HepG2 (cell line): ENCODE data around the gene CGREF1. TPM values are rescaled to one million over a fixed set of nuclear protein-coding genes. Genes with fewer than 3 reads are reported as not detected.
A peak's percentile ranks its signal among the peaks of the same experiment; 100 is the strongest.

Source experiments
- CERS6 ChIP-seq: sonication (generic); formaldehyde crosslinking; IDR thresholded peaks from 2 replicates; pipeline ENCODE4 v1.5.0; 2020; ENCODE audit warnings: missing genetic modification reagents
- ESRRA ChIP-seq: sonication (generic); formaldehyde crosslinking; IDR thresholded peaks from 2 replicates; pipeline ENCODE4 v1.5.1; 2020; ENCODE audit warnings: mild to moderate bottlenecking, low read depth, missing genetic modification reagents
- KLF9 ChIP-seq: IDR thresholded peaks from 2 replicates; pipeline ENCODE4 v1.6.1; 2016; ENCODE audit warnings: low read depth
- NFIB ChIP-seq: sonication (generic); formaldehyde crosslinking; IDR thresholded peaks from 2 replicates; pipeline ENCODE4 v1.9.0; 2021; ENCODE audit warnings: missing genetic modification reagents, mild to moderate bottlenecking, borderline replicate concordance
- POGZ ChIP-seq: sonication (generic); formaldehyde crosslinking; IDR thresholded peaks from 2 replicates; pipeline ENCODE4 v1.4.0; 2020; ENCODE audit warnings: mild to moderate bottlenecking, missing genetic modification reagents
- RCOR2 ChIP-seq: IDR thresholded peaks from 2 replicates; pipeline ENCODE4 v1.6.1; 2016; ENCODE audit warnings: missing biosample characterization, missing genetic modification reagents
- RELA ChIP-seq: sonication (generic); formaldehyde crosslinking; IDR thresholded peaks from 2 replicates; pipeline ENCODE4 v1.4.0; 2020; ENCODE audit warnings: missing genetic modification reagents
- SYNCRIP ChIP-seq: fragments of 200-400 bp; formaldehyde crosslinking; IDR thresholded peaks from 2 replicates; pipeline ENCODE4 v1.6.1; 2018; ENCODE audit warnings: mild to moderate bottlenecking, low read depth, low read length; ENCODE audit not compliant: insufficient read depth
- TBP ChIP-seq: sonication (generic); formaldehyde crosslinking; IDR thresholded peaks from 2 replicates; pipeline ENCODE4 v1.5.0; 2020; ENCODE audit warnings: missing genetic modification reagents
- TSC22D2 ChIP-seq: sonication (generic); formaldehyde crosslinking; IDR thresholded peaks from 2 replicates; pipeline ENCODE4 v1.5.1; 2020; ENCODE audit warnings: missing genetic modification reagents, mild to moderate bottlenecking, borderline replicate concordance
- ZC3H4 ChIP-seq: sonication (generic); formaldehyde crosslinking; IDR thresholded peaks from 2 replicates; pipeline ENCODE4 v1.4.0; 2020; ENCODE audit warnings: missing genetic modification reagents, borderline replicate concordance
- ZNF33B ChIP-seq: sonication (generic); formaldehyde crosslinking; IDR thresholded peaks from 2 replicates; pipeline ENCODE4 v1.5.1; 2020; ENCODE audit warnings: mild to moderate bottlenecking, missing genetic modification reagents
- ZNF546 ChIP-seq: sonication (generic); formaldehyde crosslinking; conservative IDR thresholded peaks from 2 replicates; pipeline ENCODE4 v1.8.1; 2023; ENCODE audit warnings: mild to moderate bottlenecking, missing genetic modification reagents
- ZNF749 ChIP-seq: sonication (generic); formaldehyde crosslinking; IDR thresholded peaks from 2 replicates; pipeline ENCODE4 v1.8.0; 2022; ENCODE audit warnings: mild to moderate bottlenecking, missing genetic modification reagents, moderate library complexity, borderline replicate concordance
- ZNF761 ChIP-seq: sonication (generic); formaldehyde crosslinking; conservative IDR thresholded peaks from 2 replicates; pipeline ENCODE4 v1.4.0; 2020; ENCODE audit warnings: mild to moderate bottlenecking, missing genetic modification reagents
- polyA plus RNA-seq, 8 experiments: library from polyadenylated mRNA; depleted of rRNA in 3 of 8; stranded (reverse) in 7 of 8; unstranded in 1 of 8; fragments of >200 nt; fragmentation: Illumina TruSeq in 4 of 8; extraction: Trizol in 4 of 8; gene quantifications; 2 replicates each; pipeline versions ENCODE4 v1.2.1 to v1.2.3, GENCODE V29; 2011 to 2016; ENCODE audit warnings: low read depth in 4 of 8, missing spikeins in 1 of 8, mixed read lengths in 1 of 8; ENCODE audit not compliant: insufficient read depth in 1 of 8
- total RNA-seq, 5 experiments: library from RNA; depleted of rRNA; stranded (reverse); fragments of >200 nt; fragmentation: Illumina TruSeq; extraction: Trizol; gene quantifications; 2 replicates each; pipeline ENCODE4 v1.2.3, GENCODE V29; 2016; ENCODE audit warnings: low read depth in 1 of 5
- TF ChIP-seq, protein P1 (sequence below): IDR thresholded peaks from 2 replicates; pipeline ENCODE4 v1.6.1; 2016
- TF ChIP-seq, protein P2 (sequence below): sonication (generic); formaldehyde crosslinking; IDR thresholded peaks from 2 replicates; pipeline ENCODE4 v1.8.0; 2022; ENCODE audit warnings: mild to moderate bottlenecking, missing genetic modification reagents, borderline replicate concordance
- TF ChIP-seq, protein P3 (sequence below): sonication (generic); formaldehyde crosslinking; conservative IDR thresholded peaks from 2 replicates; pipeline ENCODE4 v1.4.0; 2020; ENCODE audit warnings: mild to moderate bottlenecking, missing genetic modification reagents, moderate library complexity
- TF ChIP-seq, protein P4 (sequence below): sonication (generic); formaldehyde crosslinking; IDR thresholded peaks from 2 replicates; pipeline ENCODE4 v1.5.0; 2020; ENCODE audit warnings: missing genetic modification reagents, mild to moderate bottlenecking, borderline replicate concordance

CGREF1 gene
- total and polyA plus RNA-seq, 2 of the 13 experiments (the other 11 are each of a cell fraction or from before 2014, with no cell fraction given) = 13.9 to 23.4 TPM

DNA sequence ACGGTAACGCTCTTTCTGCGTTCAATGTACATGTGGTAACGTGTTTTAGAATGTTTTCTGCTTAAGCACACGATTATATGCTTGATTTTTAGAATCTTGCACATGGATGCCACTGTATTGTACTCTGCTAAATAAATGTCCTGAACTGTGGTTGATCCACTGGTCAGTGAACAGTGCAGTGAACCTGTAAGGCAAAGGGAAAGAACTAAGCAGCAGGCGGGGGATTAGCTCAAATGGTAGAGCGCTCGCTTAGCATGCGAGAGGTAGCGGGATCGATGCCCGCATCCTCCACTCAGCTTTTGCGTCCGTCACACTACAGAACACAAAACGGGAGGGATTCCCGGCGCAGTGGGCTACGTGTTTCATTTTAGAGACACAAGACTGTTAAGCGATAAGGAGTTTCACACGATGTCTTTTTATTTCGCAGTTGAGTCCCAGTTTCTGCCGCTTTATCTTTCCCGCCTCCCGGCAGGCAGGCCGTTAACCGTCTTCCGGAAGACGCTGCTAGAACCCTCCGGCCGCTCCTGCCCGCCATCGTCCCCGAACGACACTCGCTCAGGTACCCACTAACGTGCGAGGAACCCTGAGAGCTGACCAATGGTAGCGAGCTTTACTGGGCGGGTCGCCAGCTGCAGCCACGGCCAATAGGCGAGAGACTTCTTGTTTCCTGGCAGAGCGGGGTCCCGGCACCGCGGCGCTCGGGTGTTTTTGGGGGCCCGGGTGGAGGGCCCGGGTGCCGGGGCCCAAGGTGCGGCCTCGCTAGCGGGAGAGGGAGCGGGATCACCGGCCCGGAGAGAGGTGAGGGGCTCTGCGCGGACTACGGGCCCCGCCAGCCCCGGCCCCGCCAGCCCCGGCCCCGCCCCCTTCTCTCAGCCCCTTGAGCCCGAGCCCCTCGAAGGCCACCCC lies 67.7 kb downstream of the CGREF1 start, which contains the start of gene AGBL5 (continued):
- peak; percentile 92; the same call in 1 of the 2 replicates for TF ChIP-seq ZNF546 (CRISPR knock-in tag)
- no peak; the same call in 1 of the 2 replicates for TF ChIP-seq TBP (CRISPR knock-in tag)
- peak; percentile 88 for TF ChIP-seq ZNF33B
- peak; percentile 89; the same call in 1 of the 2 replicates for TF ChIP-seq ZC3H4 (CRISPR knock-in tag)
- no peak; the same call in 1 of the 2 replicates for TF ChIP-seq ZNF749 (CRISPR knock-in tag)
- TF ChIP-seq RELA = no peak
- no peak; the same call in 1 of the 2 replicates for TF ChIP-seq KLF9 (CRISPR knock-in tag)
- TF ChIP-seq, protein P1, sequence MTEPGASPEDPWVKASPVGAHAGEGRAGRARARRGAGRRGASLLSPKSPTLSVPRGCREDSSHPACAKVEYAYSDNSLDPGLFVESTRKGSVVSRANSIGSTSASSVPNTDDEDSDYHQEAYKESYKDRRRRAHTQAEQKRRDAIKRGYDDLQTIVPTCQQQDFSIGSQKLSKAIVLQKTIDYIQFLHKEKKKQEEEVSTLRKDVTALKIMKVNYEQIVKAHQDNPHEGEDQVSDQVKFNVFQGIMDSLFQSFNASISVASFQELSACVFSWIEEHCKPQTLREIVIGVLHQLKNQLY (CRISPR knock-in tag) = peak; percentile 71
- peak; percentile 74; the same call in 1 of the 2 replicates for TF ChIP-seq TSC22D2 (CRISPR knock-in tag)
- TF ChIP-seq ESRRA (CRISPR knock-in tag) = no peak; the same call in 1 of the 2 replicates
- TF ChIP-seq, protein P2, sequence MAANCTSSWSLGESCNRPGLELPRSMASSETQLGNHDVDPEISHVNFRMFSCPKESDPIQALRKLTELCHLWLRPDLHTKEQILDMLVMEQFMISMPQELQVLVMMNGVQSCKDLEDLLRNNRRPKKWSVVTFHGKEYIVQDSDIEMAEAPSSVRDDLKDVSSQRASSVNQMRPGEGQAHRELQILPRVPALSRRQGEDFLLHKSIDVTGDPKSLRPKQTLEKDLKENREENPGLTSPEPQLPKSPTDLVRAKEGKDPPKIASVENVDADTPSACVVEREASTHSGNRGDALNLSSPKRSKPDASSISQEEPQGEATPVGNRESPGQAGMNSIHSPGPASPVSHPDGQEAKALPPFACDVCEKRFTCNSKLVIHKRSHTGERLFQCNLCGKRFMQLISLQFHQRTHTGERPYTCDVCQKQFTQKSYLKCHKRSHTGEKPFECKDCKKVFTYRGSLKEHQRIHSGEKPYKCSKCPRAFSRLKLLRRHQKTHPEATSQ (CRISPR knock-in tag) = 0 out of 2 replicates have a peak, but pooled peaks have one; percentile 91
- no peak for TF ChIP-seq SYNCRIP
- TF ChIP-seq ZNF761 (CRISPR knock-in tag) = no peak; the same call in 1 of the 2 replicates
- TF ChIP-seq CERS6 = 0 out of 2 replicates have a peak, but pooled peaks have one; percentile 23
- TF ChIP-seq, protein P3, sequence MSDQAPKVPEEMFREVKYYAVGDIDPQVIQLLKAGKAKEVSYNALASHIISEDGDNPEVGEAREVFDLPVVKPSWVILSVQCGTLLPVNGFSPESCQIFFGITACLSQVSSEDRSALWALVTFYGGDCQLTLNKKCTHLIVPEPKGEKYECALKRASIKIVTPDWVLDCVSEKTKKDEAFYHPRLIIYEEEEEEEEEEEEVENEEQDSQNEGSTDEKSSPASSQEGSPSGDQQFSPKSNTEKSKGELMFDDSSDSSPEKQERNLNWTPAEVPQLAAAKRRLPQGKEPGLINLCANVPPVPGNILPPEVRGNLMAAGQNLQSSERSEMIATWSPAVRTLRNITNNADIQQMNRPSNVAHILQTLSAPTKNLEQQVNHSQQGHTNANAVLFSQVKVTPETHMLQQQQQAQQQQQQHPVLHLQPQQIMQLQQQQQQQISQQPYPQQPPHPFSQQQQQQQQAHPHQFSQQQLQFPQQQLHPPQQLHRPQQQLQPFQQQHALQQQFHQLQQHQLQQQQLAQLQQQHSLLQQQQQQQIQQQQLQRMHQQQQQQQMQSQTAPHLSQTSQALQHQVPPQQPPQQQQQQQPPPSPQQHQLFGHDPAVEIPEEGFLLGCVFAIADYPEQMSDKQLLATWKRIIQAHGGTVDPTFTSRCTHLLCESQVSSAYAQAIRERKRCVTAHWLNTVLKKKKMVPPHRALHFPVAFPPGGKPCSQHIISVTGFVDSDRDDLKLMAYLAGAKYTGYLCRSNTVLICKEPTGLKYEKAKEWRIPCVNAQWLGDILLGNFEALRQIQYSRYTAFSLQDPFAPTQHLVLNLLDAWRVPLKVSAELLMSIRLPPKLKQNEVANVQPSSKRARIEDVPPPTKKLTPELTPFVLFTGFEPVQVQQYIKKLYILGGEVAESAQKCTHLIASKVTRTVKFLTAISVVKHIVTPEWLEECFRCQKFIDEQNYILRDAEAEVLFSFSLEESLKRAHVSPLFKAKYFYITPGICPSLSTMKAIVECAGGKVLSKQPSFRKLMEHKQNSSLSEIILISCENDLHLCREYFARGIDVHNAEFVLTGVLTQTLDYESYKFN (CRISPR knock-in tag) = peak; percentile 48; the same call in 1 of the 2 replicates
- TF ChIP-seq RCOR2 (CRISPR knock-in tag) = peak; percentile 79
- TF ChIP-seq NFIB (CRISPR knock-in tag) = 0 out of 2 replicates have a peak, but pooled peaks have one; percentile 44
- TF ChIP-seq, protein P4, sequence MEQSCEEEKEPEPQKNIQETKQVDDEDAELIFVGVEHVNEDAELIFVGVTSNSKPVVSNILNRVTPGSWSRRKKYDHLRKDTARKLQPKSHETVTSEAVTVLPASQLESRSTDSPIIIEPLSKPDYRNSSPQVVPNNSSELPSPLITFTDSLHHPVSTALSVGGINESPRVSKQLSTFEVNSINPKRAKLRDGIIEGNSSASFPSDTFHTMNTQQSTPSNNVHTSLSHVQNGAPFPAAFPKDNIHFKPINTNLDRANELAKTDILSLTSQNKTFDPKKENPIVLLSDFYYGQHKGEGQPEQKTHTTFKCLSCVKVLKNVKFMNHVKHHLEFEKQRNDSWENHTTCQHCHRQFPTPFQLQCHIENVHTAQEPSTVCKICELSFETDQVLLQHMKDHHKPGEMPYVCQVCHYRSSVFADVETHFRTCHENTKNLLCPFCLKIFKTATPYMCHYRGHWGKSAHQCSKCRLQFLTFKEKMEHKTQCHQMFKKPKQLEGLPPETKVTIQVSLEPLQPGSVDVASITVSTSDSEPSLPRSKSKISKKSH (CRISPR knock-in tag) = peak; percentile 99
- no peak for TF ChIP-seq POGZ (CRISPR knock-in tag)
